ENCODE data around the gene LRRC9.

DNA sequence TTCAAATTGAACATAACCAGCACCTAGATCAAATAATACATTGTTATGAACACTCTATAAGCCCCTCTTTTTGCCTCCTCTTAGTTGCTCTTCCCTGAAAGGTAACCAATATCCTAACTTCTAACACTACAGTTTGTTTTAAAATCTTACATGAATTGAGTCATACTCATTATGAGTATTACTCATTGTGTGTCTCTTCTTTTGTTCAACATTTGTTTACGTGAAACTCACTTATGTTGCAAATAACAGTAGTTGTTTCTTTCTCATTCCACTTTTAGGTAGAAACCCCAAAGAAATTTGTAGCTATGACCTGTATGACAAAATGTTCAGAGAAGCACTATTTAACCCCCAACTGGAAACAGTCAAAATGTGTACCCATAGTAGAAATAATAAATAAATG is 6.6 kb downstream of the LRRC9 start:
- TF ChIP-seq, protein P1, sequence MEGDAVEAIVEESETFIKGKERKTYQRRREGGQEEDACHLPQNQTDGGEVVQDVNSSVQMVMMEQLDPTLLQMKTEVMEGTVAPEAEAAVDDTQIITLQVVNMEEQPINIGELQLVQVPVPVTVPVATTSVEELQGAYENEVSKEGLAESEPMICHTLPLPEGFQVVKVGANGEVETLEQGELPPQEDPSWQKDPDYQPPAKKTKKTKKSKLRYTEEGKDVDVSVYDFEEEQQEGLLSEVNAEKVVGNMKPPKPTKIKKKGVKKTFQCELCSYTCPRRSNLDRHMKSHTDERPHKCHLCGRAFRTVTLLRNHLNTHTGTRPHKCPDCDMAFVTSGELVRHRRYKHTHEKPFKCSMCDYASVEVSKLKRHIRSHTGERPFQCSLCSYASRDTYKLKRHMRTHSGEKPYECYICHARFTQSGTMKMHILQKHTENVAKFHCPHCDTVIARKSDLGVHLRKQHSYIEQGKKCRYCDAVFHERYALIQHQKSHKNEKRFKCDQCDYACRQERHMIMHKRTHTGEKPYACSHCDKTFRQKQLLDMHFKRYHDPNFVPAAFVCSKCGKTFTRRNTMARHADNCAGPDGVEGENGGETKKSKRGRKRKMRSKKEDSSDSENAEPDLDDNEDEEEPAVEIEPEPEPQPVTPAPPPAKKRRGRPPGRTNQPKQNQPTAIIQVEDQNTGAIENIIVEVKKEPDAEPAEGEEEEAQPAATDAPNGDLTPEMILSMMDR (conservative IDR thresholded peaks at IDR 0.05; ENCODE audit: low read length): no peak
- TF ChIP-seq EZH2phosphoT487 (IDR thresholded peaks at IDR 0.05; ENCODE audit: borderline replicate concordance): no peak
